Measurements from ENCODE around the gene ZNF354C. TPM values are rescaled to one million over a fixed set of nuclear protein-coding genes. Genes with fewer than 3 reads are reported as not detected.

ZNF354C gene
- polyA plus RNA-seq, 3 donors: 0.25 to 0.48 (median 0.31) TPM

- Mint-ChIP-seq H3K36me3 (no peaks in the 10 kb centered on the region), H3K4me1 (no peaks in the 10 kb centered on the region), H3K9me3 (peaks cover 34 to 92% (median 80%) of the 10 kb centered on the region in 7 donors), H3K27ac (no peak overlapping the region), H3K27me3 (ENCODE audit: low read depth in 3 of 3) (peaks cover 0 to 5% (median 0%) of the 10 kb centered on the region in 3 donors), H3K4me3 (no peak overlapping the region)
- H3K4me2 ChIP-seq (replicated peaks; ENCODE audit: extremely low read depth, low read length, poor library complexity, severe bottlenecking): no peak overlapping the region
- H3K4me3 ChIP-seq (replicated peaks in 1 of 3; ENCODE audit: low read depth in 2 of 3, low read length in 3 of 3): no peak overlapping the region
- H3K4me1 ChIP-seq (ENCODE audit: control insufficient read depth in 1 of 2, insufficient read depth in 2 of 2, low read length in 2 of 2): no peaks in the 10 kb centered on the region
- no peaks in the 10 kb centered on the region for H3K79me2 ChIP-seq (ENCODE audit: insufficient read depth, low read length)
- WGBS (ENCODE audit: insufficient coverage): 90% methylated on average over 7 of the region's 9 CpGs
- no peaks in the 10 kb centered on the region for H3K36me3 ChIP-seq (replicated peaks in 1 of 2; ENCODE audit: control insufficient read depth in 1 of 2, insufficient read depth in 2 of 2, low read length in 2 of 2)
- no peak for DNase-seq
- peaks cover 76 to 93% of the 10 kb centered on the region in 2 donors for H3K9me3 ChIP-seq (replicated peaks in 1 of 2; ENCODE audit: control insufficient read depth in 1 of 2, insufficient read depth in 1 of 2, low read length in 2 of 2)
- no peak overlapping the region for H3K27ac ChIP-seq (ENCODE audit: low read depth in 1 of 2, low read length in 2 of 2)
- intact Hi-C loops (cut with micrococcal nuclease): no loop called here
- TF ChIP-seq CTCF (IDR thresholded peaks at IDR 0.05): no peak
- H2AFZ ChIP-seq (ENCODE audit: insufficient read depth, low read depth, low read length, poor library complexity, severe bottlenecking): no peak overlapping the region
- no peak overlapping the region for H3K9ac ChIP-seq (ENCODE audit: insufficient read depth, low read length, poor library complexity, severe bottlenecking)
- H4K20me1 ChIP-seq (ENCODE audit: insufficient read depth, low read length): no peaks in the 10 kb centered on the region
- no peaks in the 10 kb centered on the region for H3K27me3 ChIP-seq (ENCODE audit: control insufficient read depth in 2 of 2, insufficient read depth in 2 of 2, low read length in 2 of 2)
These were observed 8.4 kb upstream of the ZNF354C start for GRCh38 chr5:179051784-179052183.

DNA sequence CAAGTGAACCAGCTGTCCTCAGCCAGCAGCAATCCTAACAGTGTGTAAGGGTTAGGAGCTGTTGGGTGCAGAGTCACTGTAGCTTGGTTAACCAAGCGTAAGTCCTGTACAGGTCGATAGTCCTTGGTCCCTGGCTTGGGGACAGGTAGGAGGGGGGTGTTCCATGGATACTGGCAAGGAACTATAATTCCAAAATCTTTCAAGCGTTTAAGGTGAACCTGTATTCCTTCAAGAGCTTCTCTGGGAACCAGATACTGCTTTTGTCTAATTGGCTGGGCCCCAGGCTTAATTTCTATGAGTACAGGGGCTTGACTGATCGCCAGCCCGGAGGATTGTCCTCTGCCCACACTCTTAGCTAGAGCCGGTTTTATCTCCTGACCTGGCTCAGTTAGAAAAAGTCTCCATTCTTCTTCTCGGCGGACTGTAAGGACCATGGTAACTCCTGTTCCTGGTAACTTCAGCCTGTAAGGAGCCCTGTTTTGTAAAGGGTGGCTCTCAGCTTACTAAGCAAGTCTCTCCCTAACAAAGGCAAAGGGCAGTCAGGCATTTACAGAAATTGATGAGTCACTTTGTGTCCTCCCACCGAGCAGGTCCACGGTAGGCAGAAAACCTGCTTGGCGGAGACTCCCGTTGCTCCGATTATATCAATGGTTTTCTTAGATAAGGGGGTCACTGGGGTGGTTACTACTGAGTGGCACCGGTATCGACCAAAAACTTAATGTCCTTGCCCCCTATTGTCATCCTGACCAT lies 6.0 kb upstream of the ZNF354C start:
- Histone ChIP-seq H4K20me1 (ENCODE audit: insufficient read depth, low read length) (no peaks in the 10 kb centered on the region), H3K9me3 (replicated peaks in 1 of 2; ENCODE audit: control insufficient read depth in 1 of 2, insufficient read depth in 1 of 2, low read length in 2 of 2) (peaks cover 65 to 93% of the 10 kb centered on the region in 2 donors), H3K79me2 (ENCODE audit: insufficient read depth, low read length) (no peaks in the 10 kb centered on the region), H3K27ac (ENCODE audit: low read depth in 1 of 2, low read length in 2 of 2) (no peak overlapping the region), H3K4me3 (replicated peaks in 1 of 3; ENCODE audit: low read depth in 2 of 3, low read length in 3 of 3) (no peak overlapping the region), H3K27me3 (ENCODE audit: control insufficient read depth in 2 of 2, insufficient read depth in 2 of 2, low read length in 2 of 2) (no peaks in the 10 kb centered on the region), H3K4me1 (ENCODE audit: control insufficient read depth in 1 of 2, insufficient read depth in 2 of 2, low read length in 2 of 2) (no peaks in the 10 kb centered on the region), H2AFZ (ENCODE audit: insufficient read depth, low read depth, low read length, poor library complexity, severe bottlenecking) (no peak overlapping the region), H3K9ac (ENCODE audit: insufficient read depth, low read length, poor library complexity, severe bottlenecking) (no peak overlapping the region), H3K4me2 (replicated peaks; ENCODE audit: extremely low read depth, low read length, poor library complexity, severe bottlenecking) (no peak overlapping the region), H3K36me3 (replicated peaks in 1 of 2; ENCODE audit: control insufficient read depth in 1 of 2, insufficient read depth in 2 of 2, low read length in 2 of 2) (no peaks in the 10 kb centered on the region)
- no peak overlapping the region for H3K27ac Mint-ChIP-seq
- H3K36me3 Mint-ChIP-seq: peaks cover 0 to 2% of the 10 kb centered on the region in 2 donors
- no peak overlapping the region for H3K4me3 Mint-ChIP-seq
- DNase-seq: no peak
- peaks cover 25 to 86% (median 76%) of the 10 kb centered on the region in 7 donors for H3K9me3 Mint-ChIP-seq
- no peak for TF ChIP-seq CTCF (IDR thresholded peaks at IDR 0.05)
- H3K27me3 Mint-ChIP-seq (ENCODE audit: low read depth in 3 of 3): peaks cover 3 to 6% (median 3%) of the 10 kb centered on the region in 3 donors
- no peaks in the 10 kb centered on the region for H3K4me1 Mint-ChIP-seq
- whole genome bisulfite sequencing (ENCODE audit: insufficient coverage): 88% methylated on average over 8 of the region's 15 CpGs
- intact Hi-C loops (cut with micrococcal nuclease): no loop called here

Data from CD14-positive monocyte (primary cell).